Choroid plexus epithelial cell (primary cell): ENCODE measurements around the gene CASQ2.

Source experiments
- DNase-seq: peaks from one replicate; pipeline ENCODE4 v3.0.0-alpha.2; 2010; ENCODE audit warnings: low read depth
- H3K4me3 ChIP-seq: 2 replicates; pipeline ENCODE4 v1.5.1; 2011; ENCODE audit warnings: low read depth, mild to moderate bottlenecking, control low read depth, low read length, moderate library complexity
- CTCF ChIP-seq: conservative IDR thresholded peaks from 2 replicates; pipeline ENCODE4 v1.5.1; 2011; ENCODE audit warnings: low read depth, mild to moderate bottlenecking, control low read depth, inconsistent platforms, low read length, moderate library complexity

The CASQ2 gene

GRCh38 chr1:115712911-115713609, 55.5 kb downstream of the CASQ2 start:
- TF ChIP-seq CTCF: no peak
- no peak for DNase-seq
- H3K4me3 ChIP-seq: no peak overlapping the region

- DNase-seq: no peak
- no peak overlapping the region for H3K4me3 ChIP-seq
- no peak for TF ChIP-seq CTCF
These were observed 57.5 kb downstream of the CASQ2 start for GRCh38 chr1:115710859-115711624.

GRCh38 chr1:115706587-115707425, 61.7 kb downstream of the CASQ2 start:
- DNase-seq: peak; percentile 86
- peak; percentile 83 for TF ChIP-seq CTCF

GRCh38 chr1:115705963-115706362, 62.6 kb downstream of the CASQ2 start:
- TF ChIP-seq CTCF: no peak
- H3K4me3 ChIP-seq: no peak overlapping the region
- no peak for DNase-seq

More at GRCh38 chr1:115706587-115707425, 61.7 kb downstream of the CASQ2 start:
- H3K4me3 ChIP-seq: no peak overlapping the region

GRCh38 chr1:115705085-115705951, 63.2 kb downstream of the CASQ2 start:
- H3K4me3 ChIP-seq: no peak overlapping the region
- TF ChIP-seq CTCF: no peak

GRCh38 chr1:115702959-115703358, 65.6 kb downstream of the CASQ2 start:
- H3K4me3 ChIP-seq: no peak overlapping the region
- no peak for TF ChIP-seq CTCF
- DNase-seq: no peak

More at GRCh38 chr1:115705085-115705951, 63.2 kb downstream of the CASQ2 start:
- DNase-seq: no peak
